GM19099 (cell line): ENCODE data around the gene RND3.

ENCODE experiments used
- POLR2A ChIP-seq: IDR thresholded peaks from 3 replicates; pipeline ENCODE4 v1.6.1; 2011; ENCODE audit warnings: low read depth; ENCODE audit not compliant: insufficient read length; ENCODE audit errors: extremely low read depth

Gene RND3

DNA sequence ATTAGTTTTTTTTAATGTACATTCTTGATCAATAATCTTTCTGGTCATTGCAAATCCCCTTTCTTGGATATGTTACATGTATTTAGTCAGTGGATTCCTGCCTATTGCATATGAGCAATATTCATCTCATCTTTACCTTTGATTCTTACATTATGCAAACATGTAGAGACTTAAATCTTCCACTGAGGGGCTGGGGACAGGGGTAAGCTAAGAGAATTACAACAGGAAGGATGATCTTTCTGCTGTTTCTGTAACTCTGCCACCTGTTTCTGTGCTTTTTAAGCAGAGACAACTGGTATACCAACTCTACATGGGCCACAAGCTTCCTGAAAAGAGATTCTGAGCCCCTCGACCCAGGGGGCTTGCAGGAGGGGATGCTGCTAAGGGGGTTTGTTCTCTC lies 68.6 kb downstream of the RND3 start:
- no peak for TF ChIP-seq POLR2A
